HUES48 (cell line): Measurements from ENCODE around the gene ACAD8.
"Not testable (repeated sequence)": the region's sequence is repeated elsewhere in the genome, so short reads cannot be mapped to it uniquely, and the experiment has no call there.

Source experiments
- H3K27ac ChIP-seq: one replicate; pipeline ENCODE4 v1.7.0; 2013; ENCODE audit warnings: low read depth, low read length, inconsistent platforms
- H3K27me3 ChIP-seq: 2 replicates; pipeline ENCODE4 v1.6.1; 2013; ENCODE audit warnings: mild to moderate bottlenecking, low read length; ENCODE audit not compliant: control insufficient read depth, insufficient read depth
- H3K36me3 ChIP-seq: 2 replicates; pipeline ENCODE4 v1.6.1; 2013; ENCODE audit warnings: low read length; ENCODE audit not compliant: control insufficient read depth, insufficient read depth
- H3K4me1 ChIP-seq: 2 replicates; pipeline ENCODE4 v1.6.1; 2013; ENCODE audit warnings: mild to moderate bottlenecking, low read length; ENCODE audit not compliant: control insufficient read depth, insufficient read depth
- H3K4me3 ChIP-seq: 2 replicates; pipeline ENCODE4 v1.5.1; 2013; ENCODE audit warnings: mild to moderate bottlenecking, low read depth, low read length
- H3K9ac ChIP-seq: 2 replicates; pipeline ENCODE4 v1.6.1; 2013; ENCODE audit warnings: mild to moderate bottlenecking, low read depth, low read length, moderate library complexity
- H3K9me3 ChIP-seq: 2 replicates; pipeline ENCODE4 v1.6.1; 2013; ENCODE audit warnings: low read length; ENCODE audit not compliant: control insufficient read depth, insufficient read depth

The ACAD8 gene

GRCh38 chr11:134254433-134255183 lies 1.2 kb downstream of the ACAD8 start:
- Histone ChIP-seq H3K27me3 (no peaks in the 10 kb centered on the region), H3K36me3 (peaks cover 48% of the 10 kb centered on the region), H3K9ac (no peak overlapping the region), H3K4me3 (peak overlapping the region; percentile 87), H3K4me1 (peaks cover 21% of the 10 kb centered on the region), H3K27ac (no peak overlapping the region), H3K9me3 (no peaks in the 10 kb centered on the region)

DNA sequence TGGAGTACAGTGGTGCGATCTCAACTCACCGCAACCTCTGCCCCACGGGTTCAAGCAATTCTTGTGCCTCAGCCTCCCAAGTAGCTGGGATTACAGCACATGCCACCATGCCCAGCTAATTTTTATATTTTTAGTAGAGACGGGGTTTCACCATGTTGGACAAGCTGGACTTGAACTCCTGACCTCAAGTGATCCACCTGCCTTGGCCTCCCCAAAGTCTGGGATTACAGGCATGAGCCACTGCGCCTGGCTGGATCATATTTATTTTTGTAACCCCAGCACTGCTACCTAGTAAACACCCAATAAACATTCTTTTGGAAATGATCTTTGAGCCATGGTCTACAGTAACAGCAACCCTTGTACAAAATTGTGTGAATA lies 1.8 kb downstream of the ACAD8 start:
- H3K27ac ChIP-seq, H3K27me3 ChIP-seq, H3K4me3 ChIP-seq, H3K9me3 ChIP-seq, H3K9ac ChIP-seq: not testable (repeated sequence)
- peaks cover 21% of the 10 kb centered on the region for H3K4me1 ChIP-seq
- peaks cover 48% of the 10 kb centered on the region for H3K36me3 ChIP-seq

DNA sequence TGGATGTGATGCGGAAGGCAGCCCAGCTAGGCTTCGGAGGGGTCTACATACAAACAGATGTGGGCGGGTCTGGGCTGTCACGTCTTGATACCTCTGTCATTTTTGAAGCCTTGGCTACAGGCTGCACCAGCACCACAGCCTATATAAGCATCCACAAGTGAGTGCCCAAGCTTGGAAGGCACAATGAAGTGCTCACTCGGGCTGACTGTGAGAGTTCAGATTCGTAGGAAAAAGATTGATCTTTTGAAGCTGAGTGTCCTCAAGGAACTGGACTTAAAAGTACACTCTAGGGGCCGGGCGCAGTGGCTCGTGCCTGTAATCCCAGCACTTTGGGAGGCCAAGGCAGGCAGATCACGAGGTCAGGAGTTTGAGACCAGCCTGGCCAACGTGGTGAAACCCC lies 3.7 kb downstream of the ACAD8 start:
- H3K4me1 ChIP-seq = peaks cover 12% of the 10 kb centered on the region
- H3K4me3 ChIP-seq = no peak overlapping the region
- H3K9ac ChIP-seq = no peak overlapping the region
- H3K36me3 ChIP-seq = peaks cover 52% of the 10 kb centered on the region
- H3K27me3 ChIP-seq = no peaks in the 10 kb centered on the region
- no peaks in the 10 kb centered on the region for H3K9me3 ChIP-seq
- no peak overlapping the region for H3K27ac ChIP-seq

DNA sequence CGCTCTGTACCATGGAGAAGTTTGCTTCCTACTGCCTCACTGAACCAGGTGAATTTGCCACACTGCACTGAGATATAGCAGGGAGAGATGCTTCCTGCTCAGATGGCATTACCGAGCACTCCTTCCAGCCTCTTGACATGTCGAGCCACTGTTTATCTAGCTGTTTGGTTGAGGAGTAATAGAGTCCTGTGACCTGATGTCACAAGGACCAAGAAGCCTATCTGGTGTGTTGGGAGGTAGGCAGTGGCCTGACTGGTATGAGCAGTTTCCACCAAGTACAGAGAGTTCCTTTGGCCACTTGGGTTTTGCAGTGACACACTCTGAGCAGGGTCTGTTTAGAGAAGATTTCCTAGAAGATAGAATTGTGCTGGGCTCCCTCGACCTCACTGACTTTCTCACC lies 5.2 kb downstream of the ACAD8 start:
- no peak overlapping the region for H3K9ac ChIP-seq
- H3K4me3 ChIP-seq = no peak overlapping the region
- H3K27me3 ChIP-seq = no peaks in the 10 kb centered on the region
- peaks cover 8% of the 10 kb centered on the region; the same call in 1 of the 2 replicates for H3K4me1 ChIP-seq
- H3K27ac ChIP-seq = no peak overlapping the region
- no peaks in the 10 kb centered on the region for H3K9me3 ChIP-seq
- H3K36me3 ChIP-seq = peaks cover 66% of the 10 kb centered on the region

GRCh38 chr11:134260503-134260902 lies 7.1 kb downstream of the ACAD8 start:
- no peaks in the 10 kb centered on the region for H3K4me1 ChIP-seq
- H3K4me3 ChIP-seq = no peak overlapping the region
- H3K27me3 ChIP-seq = no peaks in the 10 kb centered on the region
- peaks cover 78% of the 10 kb centered on the region for H3K36me3 ChIP-seq
- H3K27ac ChIP-seq = no peak overlapping the region
- H3K9me3 ChIP-seq = no peaks in the 10 kb centered on the region
- no peak overlapping the region for H3K9ac ChIP-seq

DNA sequence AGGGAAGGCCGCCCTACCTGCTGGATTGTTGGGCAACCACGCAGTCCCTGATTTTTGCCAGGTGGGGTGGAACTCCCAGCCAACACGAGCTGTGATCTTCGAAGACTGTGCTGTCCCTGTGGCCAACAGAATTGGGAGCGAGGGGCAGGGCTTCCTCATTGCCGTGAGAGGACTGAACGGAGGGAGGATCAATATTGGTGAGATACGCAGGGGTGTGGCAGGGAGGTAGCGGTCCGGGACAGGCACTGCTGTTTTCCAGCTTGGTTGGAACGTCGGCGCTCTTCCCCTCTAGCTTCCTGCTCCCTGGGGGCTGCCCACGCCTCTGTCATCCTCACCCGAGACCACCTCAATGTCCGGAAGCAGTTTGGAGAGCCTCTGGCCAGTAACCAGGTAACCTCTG lies 7.6 kb downstream of the ACAD8 start:
- no peaks in the 10 kb centered on the region for H3K27me3 ChIP-seq
- H3K4me1 ChIP-seq = no peaks in the 10 kb centered on the region; the same call in 1 of the 2 replicates
- peaks cover 78% of the 10 kb centered on the region for H3K36me3 ChIP-seq
- no peak overlapping the region for H3K4me3 ChIP-seq
- H3K9ac ChIP-seq = no peak overlapping the region
- H3K27ac ChIP-seq = no peak overlapping the region
- H3K9me3 ChIP-seq = no peaks in the 10 kb centered on the region

DNA sequence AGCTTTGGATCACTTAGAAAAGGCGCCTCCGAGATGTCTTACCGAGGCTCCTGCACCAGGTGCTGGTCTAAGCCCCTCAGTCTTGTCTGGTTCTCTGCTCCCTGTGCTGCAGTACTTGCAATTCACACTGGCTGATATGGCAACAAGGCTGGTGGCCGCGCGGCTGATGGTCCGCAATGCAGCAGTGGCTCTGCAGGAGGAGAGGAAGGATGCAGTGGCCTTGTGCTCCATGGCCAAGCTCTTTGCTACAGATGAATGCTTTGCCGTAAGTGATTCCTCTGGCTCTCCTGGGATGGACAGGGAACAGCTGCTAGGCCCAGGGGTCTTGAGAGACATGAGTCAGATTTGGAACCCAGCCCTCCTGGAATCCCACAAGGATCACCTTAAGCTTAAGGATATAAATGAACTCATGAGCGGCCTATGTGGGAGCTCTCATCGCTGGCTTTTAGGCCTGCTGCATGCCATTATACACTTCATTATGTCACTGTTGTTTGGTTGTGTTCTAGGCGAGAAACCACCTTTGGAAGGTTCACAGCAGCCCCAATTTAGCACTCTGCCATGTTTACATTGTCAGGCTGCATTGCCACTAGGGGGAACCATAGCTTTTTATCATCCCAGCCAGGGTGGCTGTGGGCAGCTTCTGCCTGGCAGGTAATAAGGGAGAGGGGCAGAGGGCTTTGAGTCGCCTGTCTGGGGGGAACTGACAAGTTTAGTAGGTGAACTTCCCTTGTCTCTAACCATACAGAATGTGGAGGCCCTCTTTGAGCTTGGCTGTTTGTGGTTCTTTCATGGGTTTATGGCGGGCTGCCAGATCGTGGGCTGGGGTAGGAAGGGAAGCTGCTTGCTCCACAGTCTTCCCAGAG lies 8.5 kb downstream of the ACAD8 start:
- H3K9ac ChIP-seq = no peak overlapping the region
- H3K4me1 ChIP-seq = peaks cover 9% of the 10 kb centered on the region
- H3K36me3 ChIP-seq = peaks cover 71% of the 10 kb centered on the region
- H3K27me3 ChIP-seq = no peaks in the 10 kb centered on the region
- no peaks in the 10 kb centered on the region for H3K9me3 ChIP-seq
- no peak overlapping the region for H3K4me3 ChIP-seq
- no peak overlapping the region for H3K27ac ChIP-seq

GRCh38 chr11:134264966-134265764 lies 11.8 kb downstream of the ACAD8 start:
- no peak overlapping the region for H3K9ac ChIP-seq
- H3K4me3 ChIP-seq = no peak overlapping the region
- peaks cover 45% of the 10 kb centered on the region for H3K36me3 ChIP-seq
- H3K27me3 ChIP-seq = no peaks in the 10 kb centered on the region
- H3K27ac ChIP-seq = no peak overlapping the region
- H3K9me3 ChIP-seq = no peaks in the 10 kb centered on the region
- peaks cover 31% of the 10 kb centered on the region for H3K4me1 ChIP-seq

DNA sequence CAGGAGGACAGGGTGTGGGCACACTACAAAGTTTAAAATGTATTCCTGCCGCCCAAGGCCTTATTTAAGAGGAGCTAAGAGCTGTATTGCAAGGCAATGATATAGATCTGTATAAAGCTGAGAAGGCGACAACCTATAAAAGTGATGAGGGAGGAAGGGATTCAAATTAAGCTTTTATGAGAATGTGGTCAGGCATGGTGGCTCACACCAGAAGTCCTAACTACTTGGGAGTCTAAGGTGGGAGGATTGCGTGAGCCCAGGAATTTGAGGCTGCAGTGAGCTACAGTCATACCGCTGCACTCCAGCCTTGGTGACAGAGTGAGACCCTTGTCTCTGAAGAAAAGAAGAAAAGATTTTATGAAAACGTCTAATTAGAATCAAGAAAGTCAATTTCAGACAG lies 13.1 kb downstream of the ACAD8 start:
- no peak overlapping the region for H3K4me3 ChIP-seq
- H3K9ac ChIP-seq = no peak overlapping the region
- H3K9me3 ChIP-seq = no peaks in the 10 kb centered on the region
- H3K4me1 ChIP-seq = peaks cover 40% of the 10 kb centered on the region
- peaks cover 33% of the 10 kb centered on the region for H3K36me3 ChIP-seq
- no peaks in the 10 kb centered on the region for H3K27me3 ChIP-seq
- no peak overlapping the region for H3K27ac ChIP-seq

DNA sequence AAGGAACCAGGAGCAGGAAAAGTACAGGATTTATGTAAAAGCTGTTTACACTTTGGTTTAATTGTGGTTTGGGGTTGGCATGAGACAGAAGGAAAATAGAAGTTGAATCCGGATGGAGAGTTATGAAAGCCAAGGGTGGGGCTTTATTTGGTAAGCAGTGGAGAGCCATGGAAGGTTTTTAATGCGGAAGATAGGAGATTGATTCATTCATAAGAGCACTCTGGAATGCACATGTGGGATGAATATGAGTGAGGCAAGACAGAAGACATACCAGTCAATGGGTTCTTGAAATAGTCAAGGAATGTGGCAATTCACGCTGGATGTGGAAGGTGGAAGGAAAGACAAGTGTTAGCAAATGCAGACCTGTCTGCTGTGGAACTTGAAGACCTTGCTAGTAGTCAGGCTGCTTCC lies 13.5 kb downstream of the ACAD8 start:
- Histone ChIP-seq H3K9ac (no peak overlapping the region), H3K27ac (no peak overlapping the region)

More for the DNA sequence above, 13.5 kb downstream of the ACAD8 start:
- Histone ChIP-seq H3K4me3 (no peak overlapping the region), H3K4me1 (peaks cover 45% of the 10 kb centered on the region), H3K36me3 (peaks cover 31% of the 10 kb centered on the region), H3K27me3 (no peaks in the 10 kb centered on the region), H3K9me3 (no peaks in the 10 kb centered on the region)
